ENCODE results near the gene TRIM23. TPM values are rescaled to one million over a fixed set of nuclear protein-coding genes. Genes with fewer than 3 reads are reported as not detected.
A peak's percentile ranks its signal among the peaks of the same experiment; 100 is the strongest.
"Not testable (repeated sequence)": the region's sequence is repeated elsewhere in the genome, so short reads cannot be mapped to it uniquely, and the experiment has no call there.

TRIM23 gene
- total RNA-seq = 13.2 and 23.9 TPM in 2 replicates

DNA sequence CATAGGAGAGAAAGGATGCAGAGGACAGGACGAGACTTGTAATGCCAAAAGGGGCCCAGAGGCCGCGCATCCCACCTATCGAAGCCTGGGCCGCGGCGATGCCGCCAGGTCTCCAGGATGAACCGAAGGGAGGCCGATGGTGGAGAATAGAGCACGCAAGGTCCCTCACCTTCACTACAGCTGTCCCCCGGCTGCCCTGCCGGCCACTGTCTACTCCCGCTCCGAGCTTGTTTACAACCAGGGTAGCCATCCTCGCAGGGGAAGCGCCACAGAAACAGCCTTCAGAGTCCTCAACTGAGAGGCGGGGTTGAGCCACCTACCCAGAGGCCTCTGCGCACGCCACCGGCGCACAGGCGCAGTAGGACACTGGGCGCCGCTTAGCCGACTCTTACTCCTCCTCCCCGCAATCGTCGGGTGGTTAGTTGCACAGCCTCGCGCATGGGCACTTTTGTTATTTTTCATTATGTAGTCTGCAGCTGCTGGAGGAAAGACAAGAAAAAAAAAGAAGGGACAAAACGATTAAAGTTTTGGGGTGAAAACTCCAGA is at the start of gene TRIM23:
Gene TRIM23, minus strand, starts transcription at position 309 of the 546 bp plus-strand sequence. Its CDS starts 59 bp downstream, at position 250.
- peak; percentile 84 for DNase-seq (ENCODE audit: low read depth)

- DNase-seq (ENCODE audit: low read depth) = peak; percentile 34
Observed at GRCh38 chr5:65672796-65673195, 48.7 kb upstream of the TRIM23 start.

GRCh38 chr5:65668696-65669095 is 44.6 kb upstream of the TRIM23 start:
- DNase-seq (ENCODE audit: low read depth) = no peak

GRCh38 chr5:65663804-65664521 is 39.8 kb upstream of the TRIM23 start:
- DNase-seq (ENCODE audit: low read depth) = peak; percentile 9

DNA sequence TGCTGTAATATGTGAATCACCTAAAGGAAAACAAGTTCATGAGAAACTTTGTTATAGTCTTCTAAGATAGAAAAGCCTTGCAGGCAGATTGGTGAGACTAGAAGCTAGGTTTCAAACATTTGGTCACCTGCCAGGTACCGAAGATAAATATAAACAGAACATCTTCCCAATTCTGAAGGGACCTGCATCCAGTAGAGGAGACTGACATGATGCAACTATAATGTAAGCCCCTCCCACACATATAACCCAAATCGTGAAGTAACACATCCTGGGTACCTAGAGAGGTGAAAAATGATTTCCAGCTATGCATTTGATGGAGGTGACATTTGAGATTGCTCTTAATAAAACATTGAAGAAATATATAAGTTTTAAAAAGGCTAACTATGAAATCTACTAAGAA is 30.6 kb upstream of the TRIM23 start:
- DNase-seq (ENCODE audit: low read depth) = no peak

DNA sequence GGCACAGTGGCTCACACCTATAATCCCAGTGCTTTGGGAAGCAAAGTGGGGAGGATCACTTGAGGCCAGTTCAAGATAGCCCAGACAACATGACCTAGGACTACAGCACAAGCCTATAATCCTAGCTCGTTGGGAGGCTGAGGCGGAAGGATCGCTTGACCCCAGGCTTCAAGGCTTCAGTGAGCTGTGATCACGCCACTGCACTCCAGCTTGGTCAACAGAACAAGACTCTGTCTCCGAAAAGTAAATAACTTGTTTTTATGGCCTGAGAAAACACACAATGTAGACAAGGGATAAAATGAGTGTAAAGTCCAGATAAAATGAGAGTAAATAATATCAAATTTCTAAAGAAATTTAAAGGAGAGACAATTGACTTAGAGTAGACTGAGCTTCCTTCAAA is 27.0 kb upstream of the TRIM23 start:
- no peak for DNase-seq (ENCODE audit: low read depth)

GRCh38 chr5:65647941-65648340 is 23.8 kb upstream of the TRIM23 start:
- DNase-seq (ENCODE audit: low read depth) = peak; percentile 22

- no peak for DNase-seq (ENCODE audit: low read depth)
Observed at GRCh38 chr5:65646938-65647337, 22.8 kb upstream of the TRIM23 start.

- DNase-seq (ENCODE audit: low read depth) = no peak
Observed at GRCh38 chr5:65640240-65640639, 16.1 kb upstream of the TRIM23 start.

DNA sequence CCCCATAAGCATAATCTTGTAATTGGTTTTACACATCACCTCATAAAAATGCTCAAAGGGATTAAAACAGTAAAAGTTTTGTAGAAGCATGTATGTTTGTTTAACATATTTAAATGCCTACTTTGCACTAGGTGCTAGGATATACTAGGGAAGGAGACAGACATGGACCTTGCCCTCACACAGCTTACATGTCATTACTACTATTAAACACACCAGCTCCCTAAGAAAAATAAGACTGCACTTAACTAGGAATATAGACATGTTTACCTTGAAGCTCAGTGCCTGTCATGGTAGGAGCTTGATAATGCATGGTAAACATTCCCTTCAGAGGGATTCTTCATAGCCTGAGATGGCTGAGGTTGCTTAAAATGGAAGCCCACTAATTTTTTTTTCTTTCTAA is 6.8 kb upstream of the TRIM23 start:
- no peak for DNase-seq (ENCODE audit: low read depth)

DNA sequence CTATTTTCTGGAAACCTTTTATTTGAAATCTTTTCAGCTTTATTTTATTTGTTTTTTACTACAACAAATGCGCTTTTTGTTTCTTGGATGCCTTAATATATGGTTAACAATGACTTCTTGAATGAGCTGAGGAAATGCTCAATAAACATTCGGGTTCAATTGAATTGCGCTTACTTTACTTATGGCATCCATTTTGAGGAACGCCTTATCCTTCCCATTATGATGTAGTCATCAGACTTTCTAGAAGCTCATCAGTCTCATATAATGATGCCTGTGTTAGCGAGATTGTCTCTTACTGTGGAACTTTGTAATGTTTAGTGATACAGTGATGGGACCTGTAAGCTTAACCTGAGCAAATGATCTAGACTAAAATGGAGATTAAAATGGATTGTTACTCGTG is 1.6 kb upstream of the TRIM23 start:
- peak; percentile 3 for DNase-seq (ENCODE audit: low read depth)

GRCh38 chr5:65624571-65625555 is 730 bp upstream of the TRIM23 start, which contains the start of the genes SHLD3 and TRAPPC13:
Gene SHLD3, plus strand, starts transcription at chr5:65625027. Its CDS starts 4,561 bp downstream, at chr5:65629588.
Gene TRAPPC13, plus strand, starts transcription at chr5:65625027. Its CDS starts 34 bp downstream, at chr5:65625061.
- peak; percentile 88 for DNase-seq (ENCODE audit: low read depth)

- no peak for DNase-seq (ENCODE audit: low read depth)
Observed at GRCh38 chr5:65623482-65623881, 651 bp downstream of the TRIM23 start.

GRCh38 chr5:65621961-65622360 is 2.2 kb downstream of the TRIM23 start:
- DNase-seq (ENCODE audit: low read depth) = not testable (repeated sequence)

- peak; percentile 25 for DNase-seq (ENCODE audit: low read depth)
Observed at GRCh38 chr5:65620021-65620420, 4.1 kb downstream of the TRIM23 start.

DNA sequence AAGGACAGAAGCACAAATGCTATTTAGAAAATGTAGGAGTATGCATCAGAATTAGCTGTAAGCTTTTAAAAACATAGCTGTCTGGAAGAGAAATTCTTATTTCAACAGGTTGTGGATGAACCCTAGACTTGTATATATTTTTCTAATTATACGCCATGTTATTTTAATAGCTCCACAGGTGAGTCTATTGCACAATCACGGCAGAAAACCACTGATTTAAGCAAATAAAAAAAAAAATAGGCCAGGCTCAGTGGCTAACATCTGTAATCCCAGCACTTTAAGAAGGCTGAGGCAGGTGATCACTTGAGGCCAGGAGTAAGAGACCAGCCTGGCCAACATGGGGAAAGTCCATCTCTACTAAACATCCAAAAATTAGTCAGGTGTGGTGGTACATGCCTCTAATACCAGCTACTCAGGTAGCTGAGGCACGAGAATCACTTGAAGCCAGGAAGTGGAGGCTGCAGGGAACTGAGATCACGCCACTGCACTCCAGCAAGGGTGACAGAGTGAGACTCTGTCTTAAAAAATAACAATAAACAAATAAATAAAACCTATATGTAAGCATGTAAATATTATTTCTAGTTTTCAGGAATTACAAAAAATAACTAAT is 11.7 kb downstream of the TRIM23 start:
- DNase-seq (ENCODE audit: low read depth) = no peak

- DNase-seq (ENCODE audit: low read depth) = peak; percentile 98
Observed at GRCh38 chr5:65611524-65611923, 12.6 kb downstream of the TRIM23 start.

GRCh38 chr5:65601761-65602160 is 22.4 kb downstream of the TRIM23 start:
- DNase-seq (ENCODE audit: low read depth) = not testable (repeated sequence)

DNA sequence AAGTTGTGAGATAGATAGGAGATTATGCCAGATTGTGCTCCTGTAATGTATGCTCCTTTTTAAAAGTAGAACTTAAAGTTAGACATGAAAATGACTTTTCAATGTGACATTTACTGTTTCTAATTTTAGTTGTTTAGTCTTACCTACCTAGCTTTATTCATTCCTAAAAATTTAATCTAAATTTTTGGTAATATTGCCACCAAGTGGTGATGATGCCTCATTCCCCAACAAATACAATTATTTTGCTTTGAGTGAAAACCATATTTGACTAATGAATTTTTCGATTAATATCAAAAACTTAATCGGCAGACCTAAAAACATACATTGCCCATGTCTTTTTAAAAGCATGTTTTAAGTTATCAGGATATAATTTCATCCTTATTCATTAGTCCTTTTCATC is 35.4 kb downstream of the TRIM23 start:
- no peak for DNase-seq (ENCODE audit: low read depth)

DNA sequence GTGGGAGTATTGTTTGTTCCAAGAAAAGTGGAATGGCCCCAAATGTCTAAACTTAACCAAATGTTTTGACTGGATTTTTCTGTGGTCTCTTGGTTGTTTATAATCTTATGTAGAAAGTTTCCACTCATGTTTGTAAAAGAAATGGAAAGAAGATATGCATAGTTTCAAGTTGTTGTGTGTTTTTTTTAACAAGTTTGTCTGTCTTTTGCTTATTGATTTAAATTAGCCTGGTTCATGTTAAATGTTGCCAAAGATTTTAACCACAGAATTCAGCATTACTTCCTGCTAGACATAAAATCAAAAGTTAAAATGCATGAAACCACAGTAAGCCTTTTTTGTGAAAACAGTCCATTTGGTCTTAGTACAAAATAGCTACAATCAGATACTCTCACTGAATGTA is 47.0 kb downstream of the TRIM23 start:
- no peak for DNase-seq (ENCODE audit: low read depth)

- no peak for DNase-seq (ENCODE audit: low read depth)
Observed at GRCh38 chr5:65570598-65571226, 53.4 kb downstream of the TRIM23 start.
